ENCODE results near the gene CCR4. TPM values are rescaled to one million over a fixed set of nuclear protein-coding genes. Genes with fewer than 3 reads are reported as not detected.

CCR4 gene
- total and polyA plus RNA-seq, 2 of the 4 experiments (the other 2 are of a cell fraction), result not detected

- Histone ChIP-seq H3K27me3 (ENCODE audit: control insufficient read depth, insufficient read depth, low read length) (peaks cover 7% of the 10 kb centered on the region), H4K5ac (ENCODE audit: low read depth, low read length) (no peak overlapping the region), H3K23ac (ENCODE audit: low read depth, low read length) (no peak overlapping the region), H3K36me3 (ENCODE audit: control insufficient read depth, insufficient read depth, low read length) (no peaks in the 10 kb centered on the region), H4K8ac (ENCODE audit: low read depth in 2 of 2, low read length in 2 of 2) (no peak overlapping the region), H3K9me3 (ENCODE audit: control insufficient read depth, insufficient read depth, low read length) (peaks cover 2% of the 10 kb centered on the region; the same call in 1 of the 2 replicates), H4K91ac (ENCODE audit: insufficient read depth, low read depth, low read length) (no peak overlapping the region), H3K4me2 (ENCODE audit: low read depth, low read length) (no peak overlapping the region), H3K27ac (ENCODE audit: insufficient read depth, low read length) (no peak overlapping the region), H2AK9ac (replicated peaks; ENCODE audit: low read depth, low read length, poor library complexity) (no peak overlapping the region), H2AFZ (replicated peaks; ENCODE audit: low read length, poor library complexity) (no peak overlapping the region), H2BK120ac (ENCODE audit: low read depth, low read length) (no peak overlapping the region), H3K9me1 (ENCODE audit: insufficient read depth, low read length) (no peaks in the 10 kb centered on the region), H3K14ac (replicated peaks; ENCODE audit: low read depth, low read length) (no peak overlapping the region), H3K4me3 (ENCODE audit: insufficient read depth, low read depth, low read length) (no peak overlapping the region), H2BK20ac (ENCODE audit: low read depth, low read length) (no peak overlapping the region), H4K20me1 (ENCODE audit: insufficient read depth, low read length) (no peaks in the 10 kb centered on the region), H3K56ac (ENCODE audit: extremely low read depth, insufficient read depth, low read length) (no peak overlapping the region), H3K79me1 (ENCODE audit: low read depth in 1 of 2, low read length in 2 of 2) (no peaks in the 10 kb centered on the region), H2BK5ac (ENCODE audit: low read depth, low read length, poor library complexity, severe bottlenecking) (no peak overlapping the region), H3K9ac (ENCODE audit: low read depth, low read length) (no peak overlapping the region), H3K18ac (ENCODE audit: low read depth, low read length) (no peak overlapping the region), H2BK15ac (ENCODE audit: low read depth, low read length) (no peak overlapping the region), H3K4ac (ENCODE audit: low read depth, low read length) (no peak overlapping the region), H2AK5ac (ENCODE audit: low read depth, low read length) (no peak overlapping the region), H3K4me1 (ENCODE audit: control insufficient read depth, insufficient read depth, low read length) (no peaks in the 10 kb centered on the region)
- peak; percentile 48 for ATAC-seq (ENCODE audit: low read depth)
- no TSS peak for BruUV-seq (replicated peaks)
- intact Hi-C loops (cut with micrococcal nuclease), result loop anchor here (10.0 kb wide), 1 partner anchor 123 kb away; the partner anchor contains the start of gene TRIM71
- ChIA-PET CTCF (no interaction called here), POLR2A (ENCODE audit: unreplicated experiment) (no interaction called here)
- dilution Hi-C loops (cut with HindIII; ENCODE audit: low sequenced_read_pairs, unreplicated experiment), result no loop called here
- in situ Hi-C loops (cut with MboI; ENCODE audit: low sequenced_read_pairs), result no loop called here
- no CpG with 5 or more reads among the region's 2 CpGs for WGBS, 2 experiments (ENCODE audit: extremely low coverage in 2 of 2, insufficient read length in 1 of 2)
- TF ChIP-seq MAZ (IDR thresholded peaks at IDR 0.05; ENCODE audit: borderline replicate concordance, low read depth, low read length) (no peak), USF2 (IDR thresholded peaks at IDR 0.05; ENCODE audit: low read depth, low read length) (no peak), MXI1 (IDR thresholded peaks at IDR 0.05; ENCODE audit: borderline replicate concordance, low read depth, low read length) (no peak), CHD1 (IDR thresholded peaks at IDR 0.05; ENCODE audit: low read depth, low read length) (no peak), BHLHE40 (IDR thresholded peaks at IDR 0.05; ENCODE audit: low read depth, low read length) (no peak), SMC3 (IDR thresholded peaks at IDR 0.05; ENCODE audit: low read depth, low read length) (no peak), RAD21 (IDR thresholded peaks at IDR 0.05; ENCODE audit: low read length) (no peak), NFE2L2 (IDR thresholded peaks at IDR 0.05; ENCODE audit: low read depth, low read length) (no peak), POLR2A (IDR thresholded peaks at IDR 0.05; ENCODE audit: low read depth, low read length) (no peak)
- no peak for DNase-seq
These were observed 14.1 kb upstream of the CCR4 start for GRCh38 chr3:32937331-32937730.
